GM20431 (cell line): ENCODE measurements around the gene ACTG2.

Experiments used
- in situ Hi-C: fragments of 300-500 bp; cut with MseI, MboI; formaldehyde crosslinking; loops from one replicate; pipeline ENCODE4 v1.15.0; 2020; ENCODE audit warnings: low sequenced_read_pairs; ENCODE audit not compliant: unreplicated experiment

The ACTG2 gene

GRCh38 chr2:73891276-73891901 lies 1.4 kb upstream of the ACTG2 start:
- in situ Hi-C loops = no loop called here

DNA sequence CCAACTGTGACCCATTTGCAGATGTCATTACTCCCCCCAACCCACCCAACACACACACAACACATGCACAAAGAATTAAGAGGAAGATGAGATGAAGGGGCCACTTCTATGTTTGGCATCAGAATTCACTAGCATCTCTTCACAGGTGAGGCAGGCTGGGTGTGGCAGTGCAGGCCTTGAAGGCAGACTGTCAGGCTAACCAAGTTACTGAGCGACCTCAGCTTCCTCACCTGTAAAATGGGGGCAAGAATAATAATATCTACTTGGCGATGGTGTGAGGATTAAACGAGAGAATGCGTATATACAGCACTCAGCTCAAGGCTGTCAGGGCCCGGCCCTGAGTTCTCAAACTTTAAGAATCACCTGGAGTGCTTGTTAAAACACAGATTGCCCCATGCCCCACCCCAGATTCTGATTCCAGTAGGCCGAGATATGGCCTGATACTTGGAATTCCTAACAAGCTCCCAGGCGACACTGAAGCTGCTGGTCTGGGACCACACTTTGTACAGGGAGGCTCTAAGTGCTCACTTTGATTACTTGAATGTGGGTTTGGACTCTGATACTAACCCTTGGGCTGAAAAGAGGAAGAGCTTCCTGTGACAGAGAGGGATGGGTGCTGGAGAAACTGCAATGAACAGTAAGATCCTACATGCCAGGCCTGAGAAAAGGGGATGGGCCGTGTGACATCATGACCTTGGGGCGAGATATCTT lies 1.1 kb downstream of the ACTG2 start:
- in situ Hi-C loops = no loop called here

DNA sequence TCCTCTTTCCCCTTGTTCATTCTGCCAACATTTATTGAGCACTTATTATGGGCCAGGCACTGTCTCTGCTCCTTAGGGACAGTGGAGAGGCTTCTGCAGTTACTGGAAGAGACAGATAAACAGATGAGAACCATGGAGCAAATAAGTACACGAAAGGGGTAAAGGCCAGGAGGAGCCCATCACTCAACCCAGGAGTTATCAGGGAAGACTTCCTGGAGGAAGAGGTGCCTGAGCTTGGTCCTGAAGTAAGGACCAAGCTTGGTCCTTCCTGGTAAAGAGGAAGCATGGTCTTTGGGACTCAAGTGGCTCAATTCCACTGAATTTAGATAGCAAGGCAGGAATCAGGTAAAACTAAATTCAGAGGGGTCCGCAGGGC lies 1.7 kb downstream of the ACTG2 start:
- in situ Hi-C loops = no loop called here

- in situ Hi-C loops = no loop called here
These were observed 2.1 kb downstream of the ACTG2 start for GRCh38 chr2:73894877-73895276.

DNA sequence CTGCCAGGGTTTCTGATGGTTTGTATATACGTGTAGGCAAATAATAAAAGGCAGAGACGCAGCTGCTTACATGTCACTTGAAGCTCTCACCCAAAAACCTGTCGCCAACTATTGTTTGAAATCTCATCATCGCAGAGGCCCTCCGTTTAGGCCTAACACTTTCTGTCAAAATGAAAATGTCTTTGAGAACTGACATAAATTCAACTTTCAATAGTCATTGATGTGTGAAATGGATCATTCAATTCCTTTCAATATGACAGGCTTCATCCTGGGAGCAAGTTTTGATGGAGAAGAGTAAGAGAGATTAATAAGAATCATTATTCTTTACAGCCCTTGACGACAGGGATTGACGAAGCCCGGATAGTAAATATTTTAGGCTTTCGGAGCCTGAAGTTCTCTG lies 2.7 kb downstream of the ACTG2 start:
- in situ Hi-C loops = no loop called here

DNA sequence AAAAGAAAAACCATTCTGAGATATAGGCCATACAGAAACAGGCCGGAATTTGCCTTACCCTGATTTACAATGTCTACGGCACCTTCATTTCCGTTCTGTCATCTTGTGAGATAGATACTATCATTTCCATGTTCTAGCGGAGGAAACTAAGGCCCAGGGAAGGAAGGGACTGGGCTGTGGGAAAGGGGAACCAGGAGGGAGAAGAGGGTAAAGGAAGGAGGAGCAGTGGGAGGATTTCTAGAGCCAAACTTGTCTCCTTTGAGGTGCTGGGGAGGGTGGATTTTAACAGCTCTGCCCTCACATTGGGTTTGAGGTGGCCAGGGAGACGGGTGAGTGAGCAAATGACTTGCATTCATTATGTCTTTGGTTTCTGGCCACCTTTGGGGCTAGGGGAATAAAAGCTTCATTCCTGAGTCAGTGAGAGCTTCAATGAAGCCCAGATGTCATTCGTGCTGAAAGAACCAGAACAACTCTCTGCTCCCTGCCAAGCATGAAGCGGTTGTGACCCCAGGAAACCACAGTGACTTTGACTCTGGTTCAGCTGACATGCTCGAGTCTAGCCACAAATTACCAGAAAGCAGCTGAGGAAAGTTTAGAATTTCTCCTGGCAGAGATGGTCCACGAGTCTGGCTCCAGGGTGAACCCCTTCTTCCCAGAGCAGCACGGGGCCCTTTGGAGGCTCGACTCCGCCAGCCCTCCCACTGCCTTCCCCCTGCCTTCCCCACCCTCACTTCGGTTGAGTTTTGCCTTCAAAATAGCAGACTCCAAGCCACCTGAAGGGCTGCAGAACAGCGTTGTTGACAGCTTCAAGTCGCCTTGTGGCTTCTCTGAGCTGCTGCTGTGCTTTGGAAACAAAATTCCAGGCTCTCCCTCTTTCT lies 3.8 kb downstream of the ACTG2 start:
- in situ Hi-C loops = no loop called here

GRCh38 chr2:73897240-73897583 lies 4.4 kb downstream of the ACTG2 start:
- in situ Hi-C loops = no loop called here

- in situ Hi-C loops = no loop called here
These were observed 5.1 kb downstream of the ACTG2 start for GRCh38 chr2:73897934-73898333.

DNA sequence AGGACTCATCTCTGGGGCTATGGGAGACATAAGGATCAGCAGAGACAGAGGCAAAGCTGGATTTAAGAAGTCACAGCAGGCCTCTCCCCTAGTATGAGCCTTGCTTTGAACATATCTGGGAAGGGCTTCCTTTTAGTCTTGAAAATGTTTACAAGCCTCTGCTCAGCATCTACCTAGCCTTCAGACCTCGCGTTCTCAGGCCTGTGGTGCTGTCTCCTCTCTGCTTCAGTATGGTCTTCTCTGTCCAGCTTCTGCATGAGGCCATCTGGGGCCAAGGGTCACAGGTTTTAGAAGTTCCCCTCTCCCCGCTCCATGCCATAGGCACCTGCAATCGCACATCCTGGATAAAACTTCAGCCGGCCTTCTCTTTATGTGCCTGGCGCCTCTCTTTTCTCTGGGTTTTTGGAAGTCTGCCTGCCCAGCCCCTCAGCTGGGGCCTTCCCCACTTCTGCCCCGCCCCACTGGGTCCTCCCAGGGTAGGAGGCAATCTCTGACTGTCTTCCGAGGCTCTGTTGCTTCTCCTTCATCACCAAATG lies 7.1 kb downstream of the ACTG2 start:
- in situ Hi-C loops = loop anchor here (25.0 kb wide), 1 partner anchor 187 kb away; no protein-coding TSS in a partner anchor

DNA sequence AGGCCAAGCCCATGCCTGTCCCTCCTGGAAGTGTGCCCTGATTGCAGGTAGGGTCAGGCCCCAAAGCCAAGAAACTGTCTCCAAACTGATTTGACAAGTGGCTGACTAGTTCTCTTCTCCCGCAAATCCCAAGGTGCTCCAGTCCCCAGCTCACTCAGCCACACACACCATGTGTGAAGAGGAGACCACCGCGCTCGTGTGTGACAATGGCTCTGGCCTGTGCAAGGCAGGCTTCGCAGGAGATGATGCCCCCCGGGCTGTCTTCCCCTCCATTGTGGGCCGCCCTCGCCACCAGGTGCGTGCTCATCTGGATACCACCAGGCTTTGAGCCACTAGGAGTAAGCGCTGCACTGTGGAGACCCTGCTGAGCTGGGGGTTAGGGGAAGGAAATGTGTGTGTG lies 8.3 kb downstream of the ACTG2 start:
- in situ Hi-C loops = loop anchor here (25.0 kb wide), 1 partner anchor 186 kb away; no protein-coding TSS in a partner anchor

DNA sequence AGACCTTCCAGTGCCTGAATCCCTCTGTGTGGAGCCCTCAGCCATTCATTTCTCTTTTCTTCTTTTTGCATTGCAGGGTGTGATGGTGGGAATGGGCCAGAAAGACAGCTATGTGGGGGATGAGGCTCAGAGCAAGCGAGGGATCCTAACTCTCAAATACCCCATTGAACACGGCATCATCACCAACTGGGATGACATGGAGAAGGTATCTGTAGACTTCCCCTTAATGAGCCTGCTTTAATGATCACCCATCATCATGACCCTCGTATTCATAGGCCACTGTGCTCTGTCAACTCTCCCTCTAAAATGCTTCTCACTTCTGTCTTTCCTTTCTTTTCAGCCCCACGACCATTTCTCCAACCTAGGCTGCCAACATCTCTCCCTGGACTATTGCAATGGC lies 9.5 kb downstream of the ACTG2 start:
- in situ Hi-C loops = loop anchor here (25.0 kb wide), 1 partner anchor 185 kb away; no protein-coding TSS in a partner anchor

DNA sequence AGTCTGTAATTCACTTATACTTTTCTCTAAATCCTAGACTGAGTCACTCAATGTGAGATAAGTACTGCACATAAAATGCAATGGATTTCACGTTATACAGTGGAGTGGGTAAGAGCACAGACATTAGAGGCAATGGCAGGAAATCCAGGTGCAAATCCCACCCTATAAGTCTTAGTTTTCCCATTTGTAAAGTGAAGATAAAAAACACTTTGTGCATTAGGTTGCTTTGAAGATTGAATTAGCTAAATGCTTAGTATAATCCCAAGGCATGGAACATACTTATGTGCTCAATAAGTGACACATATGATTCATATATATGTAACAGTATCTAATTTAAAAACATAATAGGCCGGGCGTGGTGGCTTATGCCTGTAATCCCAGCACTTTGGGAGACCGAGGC lies 10.5 kb downstream of the ACTG2 start:
- in situ Hi-C loops = loop anchor here (25.0 kb wide), 1 partner anchor 184 kb away; no protein-coding TSS in a partner anchor

DNA sequence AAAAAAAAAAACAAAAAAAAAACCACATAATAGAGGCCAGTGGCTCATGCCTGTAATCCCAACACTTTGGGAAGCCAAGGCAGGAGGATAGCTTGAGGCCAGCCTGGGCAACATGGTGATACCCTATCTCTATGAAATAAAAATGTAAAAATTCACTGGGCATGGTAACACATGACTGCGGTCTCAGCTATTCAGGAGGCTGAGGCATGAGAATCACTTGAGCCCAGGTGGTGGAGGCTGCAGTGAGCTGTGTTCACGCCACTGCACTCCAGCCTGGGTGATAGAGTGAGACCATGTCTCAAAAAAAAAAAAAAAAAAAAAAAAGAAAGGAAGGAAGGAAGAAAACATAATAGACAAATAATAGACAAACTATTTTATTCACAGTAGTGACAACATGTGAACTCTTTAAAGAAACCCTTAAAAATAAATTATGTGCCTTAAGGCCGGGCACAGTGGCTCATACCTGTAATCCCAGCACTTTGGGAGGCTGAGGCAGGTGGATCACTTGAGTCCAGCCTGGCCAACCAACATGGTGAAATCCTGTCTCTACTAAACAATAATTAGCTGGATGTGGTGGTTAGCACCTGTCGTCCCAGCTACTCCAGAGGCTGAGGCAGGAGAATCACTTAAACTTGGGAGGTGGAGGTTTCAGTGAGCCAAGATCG lies 11.3 kb downstream of the ACTG2 start:
- in situ Hi-C loops = loop anchor here (25.0 kb wide), 1 partner anchor 183 kb away; no protein-coding TSS in a partner anchor

DNA sequence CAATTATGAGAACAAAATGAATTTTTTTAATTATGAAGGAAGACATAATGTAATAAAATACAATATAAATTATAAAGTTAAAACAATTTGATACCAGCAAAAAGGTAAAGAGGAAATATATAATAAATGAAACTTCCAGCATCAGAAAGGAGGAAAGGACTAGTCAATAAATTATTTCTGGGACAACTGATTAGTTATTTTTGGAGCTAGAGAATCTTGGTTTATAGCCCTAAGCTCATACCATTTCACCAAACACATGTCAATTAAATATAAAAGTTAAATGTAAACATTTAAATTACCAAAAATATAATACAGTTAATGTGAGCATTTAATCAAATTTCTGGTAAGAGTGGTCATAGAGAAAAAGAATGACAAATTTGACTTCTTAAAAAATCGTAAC lies 12.1 kb downstream of the ACTG2 start:
- in situ Hi-C loops = loop anchor here (25.0 kb wide), 1 partner anchor 182 kb away; no protein-coding TSS in a partner anchor

- in situ Hi-C loops = loop anchor here (25.0 kb wide), 1 partner anchor 180 kb away; no protein-coding TSS in a partner anchor
These were observed 14.2 kb downstream of the ACTG2 start for GRCh38 chr2:73906847-73907505.

GRCh38 chr2:73907840-73908452 lies 15.1 kb downstream of the ACTG2 start:
- in situ Hi-C loops = loop anchor here (25.0 kb wide), 1 partner anchor 179 kb away; no protein-coding TSS in a partner anchor

DNA sequence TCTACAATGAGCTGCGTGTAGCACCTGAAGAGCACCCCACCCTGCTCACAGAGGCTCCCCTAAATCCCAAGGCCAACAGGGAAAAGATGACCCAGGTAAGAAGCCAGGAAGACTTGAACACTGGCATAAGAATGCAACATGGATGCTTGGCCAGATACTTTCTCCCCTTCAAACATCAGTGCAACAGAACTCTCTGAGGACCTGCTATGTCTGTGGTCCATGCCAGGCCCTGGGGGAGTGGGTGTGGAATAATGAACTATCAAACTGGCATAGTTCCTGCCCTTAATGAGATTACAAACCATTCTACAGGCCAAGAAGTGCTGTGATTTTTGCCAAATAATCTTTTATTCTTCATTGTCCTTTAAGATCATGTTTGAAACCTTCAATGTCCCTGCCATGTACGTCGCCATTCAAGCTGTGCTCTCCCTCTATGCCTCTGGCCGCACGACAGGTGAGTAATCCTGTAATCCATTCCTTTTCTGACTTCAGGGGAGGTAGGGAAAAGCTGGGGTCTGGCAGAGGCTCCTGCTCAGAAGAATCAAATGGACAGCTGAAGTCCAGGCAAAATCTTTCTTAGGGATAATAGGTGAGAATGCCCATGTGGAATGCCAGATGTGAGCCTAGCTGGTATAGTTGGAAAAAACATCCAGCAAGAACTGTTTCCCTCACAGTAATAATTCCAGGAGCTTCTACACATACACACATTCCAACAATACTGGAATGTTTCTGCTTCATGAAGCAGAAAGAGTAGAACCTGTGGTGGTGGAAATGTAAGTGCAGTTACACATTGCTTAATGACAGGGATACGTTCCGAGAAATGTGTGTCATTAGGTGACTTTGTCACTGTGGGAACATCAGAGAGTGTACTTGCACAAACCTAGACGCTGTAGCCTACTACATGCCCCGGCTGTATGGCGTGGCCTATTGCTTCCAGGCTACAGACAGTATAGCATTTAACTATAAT lies 16.2 kb downstream of the ACTG2 start:
- in situ Hi-C loops = loop anchor here (25.0 kb wide), 1 partner anchor 178 kb away; no protein-coding TSS in a partner anchor
